Gastrocnemius medialis (tissue), 4 donors: ENCODE results near the gene SPEN. TPM values are rescaled to one million over a fixed set of nuclear protein-coding genes. Genes with fewer than 3 reads are reported as not detected.

ENCODE experiments used
- ATAC-seq, 2 donors: fragments of 150-250 bp; one replicate each; pipeline ENCODE4 v1.9.1; 2016
- DNase-seq, 2 donors: peaks; one replicate each; pipeline ENCODE4 v3.0.0-alpha.2; 2019
- H3K27ac ChIP-seq, 4 donors: fragments of 200-600 bp; sonication (generic); 1 replicate in 1 of 4; 2 replicates in 3 of 4; pipeline ENCODE4 v1.5.1; 2016 to 2018; ENCODE audit warnings: mild to moderate bottlenecking in 2 of 4, moderate library complexity in 1 of 4
- H3K27me3 ChIP-seq, 3 donors: fragments of 200-600 bp; sonication (generic) in 2 of 3; 1 replicate in 1 of 3; 2 replicates in 2 of 3; pipeline versions ENCODE4 v1.5.1 to v1.6.0; 2016 to 2019; ENCODE audit warnings: mild to moderate bottlenecking in 1 of 3, moderate library complexity in 1 of 3
- H3K36me3 ChIP-seq, 2 donors: fragments of 200-600 bp; sonication (generic) in 1 of 2; one replicate each; pipeline ENCODE4 v1.5.1; 2017 to 2018
- H3K4me1 ChIP-seq, 2 donors: fragments of 200-600 bp; sonication (generic) in 1 of 2; one replicate each; pipeline ENCODE4 v1.5.1; 2016 to 2017; ENCODE audit warnings: mild to moderate bottlenecking in 2 of 2
- H3K4me3 ChIP-seq, 4 donors: fragments of 200-600 bp; sonication (generic) in 3 of 4; 1 replicate in 1 of 4; 2 replicates in 3 of 4; pipeline ENCODE4 v1.5.1; 2016 to 2019; ENCODE audit warnings: mild to moderate bottlenecking in 2 of 4
- H3K9me3 ChIP-seq, 3 donors: fragments of 200-600 bp; sonication (generic) in 2 of 3; 1 replicate in 1 of 3; 2 replicates in 2 of 3; pipeline ENCODE4 v1.5.1; 2016 to 2019
- POLR2A ChIP-seq, 2 donors: fragments of 450-650 bp; IDR thresholded peaks; one replicate each; pipeline ENCODE4 v1.6.1; 2017; ENCODE audit warnings: antibody characterized with exemption in 2 of 2, mild to moderate bottlenecking in 2 of 2, moderate library complexity in 2 of 2
- in situ Hi-C, 4 donors: fragments of 200-750 bp; cut with MboI; loops; one replicate each; pipeline versions ENCODE4 v1.15.0 to v1.8.0; 2017; ENCODE audit warnings: low sequenced_read_pairs in 4 of 4
- intact Hi-C: fragments of 100-400 bp; cut with DNase I; formaldehyde crosslinking; loops from one replicate; pipeline ENCODE4 v1.15.1; 2023; ENCODE audit warnings: low total_unique reads
- total RNA-seq, 4 donors: library from RNA; depleted of rRNA; stranded (reverse); fragments of >200 nt; gene quantifications; one replicate each; pipeline versions ENCODE4 v1.1.0 to v1.2.3, GENCODE V29; 2016
- TF ChIP-seq, protein P1 (sequence below), 5 experiments: fragments of 450-650 bp in 3 of 5; fragments of 200-600 bp in 2 of 5; sonication (generic) in 2 of 5; IDR thresholded peaks in 4 of 5; conservative IDR thresholded peaks in 1 of 5; 1 replicate in 4 of 5; 2 replicates in 1 of 5; pipeline ENCODE4 v1.5.1; 2016 to 2019; ENCODE audit warnings: antibody characterized with exemption in 5 of 5, mild to moderate bottlenecking in 3 of 5, moderate library complexity in 3 of 5

SPEN gene
- total RNA-seq, 4 donors from 2014 or later = 21.7 to 55.5 (median 38.0) TPM

- Histone ChIP-seq H3K4me3 (no peak overlapping the region), H3K36me3 (peaks cover 0 to 82% of the 10 kb centered on the region in 2 donors), H3K27ac (no peak overlapping the region), H3K27me3 (no peaks in the 10 kb centered on the region), H3K9me3 (no peaks in the 10 kb centered on the region), H3K4me1 (peaks cover 9 to 12% of the 10 kb centered on the region in 2 donors)
- DNase-seq (no peak), ATAC-seq (no peak)
- in situ Hi-C loops (no loop called here), intact Hi-C loops (no loop called here)
- no peak for TF ChIP-seq POLR2A (IDR thresholded peaks at IDR 0.05)
- TF ChIP-seq, protein P1, sequence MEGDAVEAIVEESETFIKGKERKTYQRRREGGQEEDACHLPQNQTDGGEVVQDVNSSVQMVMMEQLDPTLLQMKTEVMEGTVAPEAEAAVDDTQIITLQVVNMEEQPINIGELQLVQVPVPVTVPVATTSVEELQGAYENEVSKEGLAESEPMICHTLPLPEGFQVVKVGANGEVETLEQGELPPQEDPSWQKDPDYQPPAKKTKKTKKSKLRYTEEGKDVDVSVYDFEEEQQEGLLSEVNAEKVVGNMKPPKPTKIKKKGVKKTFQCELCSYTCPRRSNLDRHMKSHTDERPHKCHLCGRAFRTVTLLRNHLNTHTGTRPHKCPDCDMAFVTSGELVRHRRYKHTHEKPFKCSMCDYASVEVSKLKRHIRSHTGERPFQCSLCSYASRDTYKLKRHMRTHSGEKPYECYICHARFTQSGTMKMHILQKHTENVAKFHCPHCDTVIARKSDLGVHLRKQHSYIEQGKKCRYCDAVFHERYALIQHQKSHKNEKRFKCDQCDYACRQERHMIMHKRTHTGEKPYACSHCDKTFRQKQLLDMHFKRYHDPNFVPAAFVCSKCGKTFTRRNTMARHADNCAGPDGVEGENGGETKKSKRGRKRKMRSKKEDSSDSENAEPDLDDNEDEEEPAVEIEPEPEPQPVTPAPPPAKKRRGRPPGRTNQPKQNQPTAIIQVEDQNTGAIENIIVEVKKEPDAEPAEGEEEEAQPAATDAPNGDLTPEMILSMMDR (IDR thresholded peaks at IDR 0.05 in 4 of 5, conservative IDR thresholded peaks at IDR 0.05 in 1 of 5) = no peak
These were observed 96.0 kb downstream of the SPEN start for GRCh38 chr1:15943328-15943991.

DNA sequence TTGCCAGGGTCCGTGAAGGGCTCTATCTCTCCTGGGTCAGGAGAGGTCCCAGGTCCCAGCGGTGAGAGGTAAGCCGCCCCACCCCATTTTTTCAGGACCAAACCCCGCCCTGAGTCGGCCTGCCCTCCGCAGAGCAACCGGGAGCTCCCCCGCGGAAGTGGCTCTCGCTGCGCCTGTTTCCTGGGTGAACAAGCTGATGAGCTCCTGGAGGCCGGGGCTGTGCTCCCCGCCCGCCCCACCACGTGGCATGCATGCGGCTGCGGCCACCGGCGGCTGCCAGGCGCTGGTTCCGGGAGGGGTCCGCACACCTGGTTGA is 96.4 kb downstream of the SPEN start:
- peaks cover 0 to 77% of the 10 kb centered on the region in 2 donors for H3K36me3 ChIP-seq
- no peak overlapping the region for H3K4me3 ChIP-seq
- no peaks in the 10 kb centered on the region for H3K27me3 ChIP-seq
- ATAC-seq (no peak), DNase-seq (no peak)
- intact Hi-C loops (no loop called here), in situ Hi-C loops (no loop called here)
- no peaks in the 10 kb centered on the region for H3K9me3 ChIP-seq
- no peak overlapping the region for H3K27ac ChIP-seq
- TF ChIP-seq, protein P1 (IDR thresholded peaks at IDR 0.05 in 4 of 5, conservative IDR thresholded peaks at IDR 0.05 in 1 of 5) = no peak
- TF ChIP-seq POLR2A (IDR thresholded peaks at IDR 0.05) = no peak
- H3K4me1 ChIP-seq = peaks cover 13 to 17% of the 10 kb centered on the region in 2 donors

- in situ Hi-C loops = no loop called here
These were observed 97.0 kb downstream of the SPEN start for GRCh38 chr1:15944308-15945010.

DNA sequence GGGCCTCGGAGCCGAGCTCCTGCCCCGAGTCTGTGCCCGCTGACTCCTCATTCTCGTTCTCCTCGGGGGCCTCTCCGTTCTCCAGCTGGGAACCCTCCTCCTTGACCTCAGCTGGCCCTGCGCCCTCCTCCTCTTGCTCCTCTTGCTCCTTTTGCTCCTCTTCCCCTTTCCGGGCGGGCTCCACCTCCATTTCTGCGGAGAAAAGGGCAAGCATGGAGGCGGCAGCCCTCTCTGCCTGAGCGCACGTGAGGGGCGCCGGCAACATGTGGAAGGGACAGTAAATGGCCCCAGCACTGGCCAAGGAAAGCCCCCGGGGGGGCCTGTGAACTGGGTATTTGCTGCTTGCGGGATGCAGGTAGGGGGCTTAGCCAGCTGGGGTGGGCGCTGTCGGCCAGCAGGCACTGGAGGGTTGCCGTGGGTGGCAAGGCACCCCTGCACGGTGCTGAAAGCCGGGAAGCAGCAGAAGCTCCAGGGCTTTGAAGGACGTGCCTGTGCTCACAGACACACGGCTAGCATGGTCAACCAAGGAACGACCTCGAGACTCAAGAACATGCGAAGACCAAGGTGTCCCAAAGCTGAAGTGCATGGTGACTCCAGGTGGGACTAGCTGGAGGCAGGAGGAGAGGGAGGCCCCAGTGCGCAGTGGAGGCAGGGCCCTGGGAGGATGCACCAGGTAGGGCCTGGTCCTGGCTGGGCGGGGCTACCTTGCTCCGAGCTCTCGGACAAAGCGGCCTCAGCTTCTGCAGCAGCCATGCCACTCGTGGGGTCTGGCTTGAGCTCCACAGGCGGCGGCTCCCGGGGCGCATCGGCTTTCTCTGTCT is 97.7 kb downstream of the SPEN start:
- Histone ChIP-seq H3K4me3 (no peak overlapping the region), H3K36me3 (peaks cover 0 to 64% of the 10 kb centered on the region in 2 donors), H3K27ac (no peak overlapping the region), H3K9me3 (no peaks in the 10 kb centered on the region), H3K27me3 (no peaks in the 10 kb centered on the region), H3K4me1 (peaks cover 26 to 30% of the 10 kb centered on the region in 2 donors)
- intact Hi-C loops = no loop called here
- no peak for DNase-seq
- in situ Hi-C loops = no loop called here
- ATAC-seq = no peak
- TF ChIP-seq POLR2A (IDR thresholded peaks at IDR 0.05) = no peak
- TF ChIP-seq, protein P1 (IDR thresholded peaks at IDR 0.05 in 4 of 5, conservative IDR thresholded peaks at IDR 0.05 in 1 of 5) = no peak

More at GRCh38 chr1:15944308-15945010, 97.0 kb downstream of the SPEN start:
- ATAC-seq (no peak), DNase-seq (no peak)
- Histone ChIP-seq H3K4me1 (peaks cover 18 to 22% of the 10 kb centered on the region in 2 donors), H3K9me3 (no peaks in the 10 kb centered on the region), H3K36me3 (peaks cover 0 to 72% of the 10 kb centered on the region in 2 donors), H3K4me3 (no peak overlapping the region), H3K27ac (no peak overlapping the region), H3K27me3 (no peaks in the 10 kb centered on the region)
- TF ChIP-seq, protein P1 (IDR thresholded peaks at IDR 0.05 in 4 of 5, conservative IDR thresholded peaks at IDR 0.05 in 1 of 5) = no peak
- TF ChIP-seq POLR2A (IDR thresholded peaks at IDR 0.05) = no peak
- intact Hi-C loops = no loop called here
